Endothelial cell of umbilical vein (primary cell): ENCODE results near the gene PAQR6. TPM values are rescaled to one million over a fixed set of nuclear protein-coding genes. Genes with fewer than 3 reads are reported as not detected.

Source experiments
- BruUV-seq: library from RNA; stranded (reverse); fragments of 400-500 nt; replicated peaks from 2 replicates; lab custom pipeline; 2021; lab: Mats Ljungman, UMichigan
- CTCF ChIA-PET: fragments of 300-600, 350-600 bp; sonication (Branson Sonifier 250); formaldehyde crosslinking; loops from one replicate; lab custom pipeline; 2021; ENCODE audit warnings: antibody characterized with exemption, inconsistent platforms; lab: Charles Lee
- POLR2A ChIA-PET: fragments of 300-600, 350-600 bp; sonication (Branson Sonifier 250); formaldehyde crosslinking; loops from one replicate; lab custom pipeline; 2021; ENCODE audit warnings: antibody characterized with exemption, inconsistent platforms; lab: Charles Lee
- DNase-seq: peaks from one replicate; pipeline ENCODE4 v3.0.0-alpha.2; 2011; ENCODE audit warnings: low read depth, low spot score
- FAIRE-seq: peaks from 2 replicates; lab custom pipeline; 2011; peaks lifted over from hg19 to GRCh38; lab: Jason Lieb, UNC
- H2AFZ ChIP-seq: 2 replicates; pipeline ENCODE4 v1.6.0; 2012; ENCODE audit warnings: low read depth, low read length, control low read depth, inconsistent platforms
- H3K27ac ChIP-seq: 2 replicates; pipeline ENCODE4 v1.5.1; 2011; ENCODE audit warnings: low read depth, mild to moderate bottlenecking, control low read depth, low read length, moderate library complexity; ENCODE audit not compliant: insufficient read depth
- H3K27me3 ChIP-seq, 2 experiments: 2 replicates each; pipeline versions ENCODE4 v1.6.0 to v1.6.1; 2011; ENCODE audit warnings: low read length in 2 of 2, mixed read lengths in 1 of 2; ENCODE audit not compliant: control insufficient read depth in 2 of 2, insufficient read depth in 2 of 2
- H3K36me3 ChIP-seq, 2 experiments: 2 replicates in 1 of 2; 3 replicates in 1 of 2; pipeline ENCODE4 v1.5.1; 2011; ENCODE audit warnings: low read length in 2 of 2, mild to moderate bottlenecking in 1 of 2, moderate library complexity in 1 of 2; ENCODE audit not compliant: control insufficient read depth in 2 of 2, insufficient read depth in 2 of 2; ENCODE audit errors: extremely low read depth in 1 of 2
- H3K4me1 ChIP-seq: 3 replicates; pipeline ENCODE4 v1.5.1; 2011; ENCODE audit warnings: mild to moderate bottlenecking, low read length; ENCODE audit not compliant: control insufficient read depth, insufficient read depth; ENCODE audit errors: extremely low read depth
- H3K4me2 ChIP-seq: 2 replicates; pipeline ENCODE4 v1.6.1; 2011; ENCODE audit warnings: low read length, control low read depth, mixed read lengths; ENCODE audit not compliant: insufficient read depth
- H3K4me3 ChIP-seq, 3 experiments: fragments of 200-600 bp in 1 of 3; sonication (generic), shearing (Covaris generic) in 1 of 3; replicated peaks in 1 of 3; 2 replicates each; pipeline ENCODE4 v1.5.1; 2011 to 2016; ENCODE audit warnings: control low read depth in 3 of 3, low read length in 3 of 3, mild to moderate bottlenecking in 2 of 3, inconsistent platforms in 1 of 3, low read depth in 1 of 3, moderate library complexity in 1 of 3; ENCODE audit not compliant: insufficient read depth in 1 of 3
- H3K79me2 ChIP-seq: 2 replicates; pipeline ENCODE4 v1.6.0; 2012; ENCODE audit warnings: low read length, inconsistent platforms; ENCODE audit not compliant: control insufficient read depth, insufficient read depth
- H3K9ac ChIP-seq: replicated peaks from 2 replicates; pipeline ENCODE3; 2011; ENCODE audit warnings: low read length, control low read depth; ENCODE audit not compliant: insufficient read depth; ENCODE audit errors: extremely low read depth
- H3K9me1 ChIP-seq: replicated peaks from 3 replicates; pipeline ENCODE4 v1.6.0; 2011; ENCODE audit warnings: mild to moderate bottlenecking, low read length; ENCODE audit not compliant: control insufficient read depth, insufficient read depth; ENCODE audit errors: extremely low read depth
- H3K9me3 ChIP-seq: replicated peaks from 2 replicates; pipeline ENCODE4 v1.5.1; 2012; ENCODE audit warnings: low read length, inconsistent platforms; ENCODE audit not compliant: control insufficient read depth, insufficient read depth
- H4K20me1 ChIP-seq: replicated peaks from 2 replicates; pipeline ENCODE3; 2011; ENCODE audit warnings: mild to moderate bottlenecking, low read length; ENCODE audit not compliant: control insufficient read depth, insufficient read depth; ENCODE audit errors: extremely low read depth
- EZH2 ChIP-seq: IDR thresholded peaks from 2 replicates; pipeline ENCODE4 v1.6.1; 2012; ENCODE audit warnings: borderline replicate concordance, low read depth, mild to moderate bottlenecking, moderate library complexity, low read length, inconsistent platforms; ENCODE audit not compliant: severe bottlenecking
- FOS ChIP-seq: IDR thresholded peaks from 2 replicates; pipeline ENCODE4 v1.6.1; 2011; ENCODE audit warnings: mild to moderate bottlenecking, low read length, moderate library complexity, borderline replicate concordance; ENCODE audit not compliant: insufficient read depth
- GATA2 ChIP-seq: IDR thresholded peaks from 2 replicates; pipeline ENCODE4 v1.7.0; 2011; ENCODE audit warnings: low read depth, mild to moderate bottlenecking, moderate library complexity, mixed read lengths, low read length; ENCODE audit not compliant: insufficient read length, insufficient read depth
- JUN ChIP-seq: IDR thresholded peaks from 2 replicates; pipeline ENCODE4 v1.6.1; 2011; ENCODE audit warnings: borderline replicate concordance, low read depth; ENCODE audit not compliant: insufficient read length, insufficient read depth
- MYC ChIP-seq: IDR thresholded peaks from one replicate; pipeline ENCODE4 v1.6.1; 2011; ENCODE audit warnings: mild to moderate bottlenecking, low read depth, low read length
- POLR2A ChIP-seq: IDR thresholded peaks from 2 replicates; pipeline ENCODE4 v1.6.1; 2012; ENCODE audit warnings: low read depth, mild to moderate bottlenecking, control low read depth, low read length
- POLR2AphosphoS5 ChIP-seq: IDR thresholded peaks from 2 replicates; pipeline ENCODE4 v1.6.1; 2012; ENCODE audit warnings: low read depth, mild to moderate bottlenecking, control low read depth, low read length, moderate library complexity; ENCODE audit not compliant: insufficient read depth
- dilution Hi-C: fragments of 300-500 bp; cut with MboI; formaldehyde crosslinking; loops from one replicate; pipeline ENCODE4 v1.15.0; 2019; ENCODE audit warnings: low sequenced_read_pairs; ENCODE audit not compliant: extremely low pct_ligation_motif_present
- intact Hi-C: fragments of 100-400 bp; cut with micrococcal nuclease; formaldehyde crosslinking; loops from one replicate; pipeline ENCODE4 v1.10.0; 2022
- polyA plus RNA-seq, 4 experiments: library from polyadenylated mRNA; depleted of rRNA in 3 of 4; stranded (reverse) in 3 of 4; unstranded in 1 of 4; fragments of >200 nt; gene quantifications; 2 replicates each; pipeline versions ENCODE4 v1.2.1 to v1.2.3, GENCODE V29; 2011 to 2012; ENCODE audit warnings: missing spikeins in 1 of 4
- total RNA-seq: library from RNA; stranded (reverse); gene quantifications from 2 replicates; pipeline ENCODE4 v1.2.3, GENCODE V29; 2021
- TF ChIP-seq, protein P1 (sequence below), 2 donors: IDR thresholded peaks; 1 replicate in 1 of 2; 2 replicates in 1 of 2; pipeline ENCODE4 v1.5.1; 2011; ENCODE audit warnings: low read length in 2 of 2, mild to moderate bottlenecking in 2 of 2, moderate library complexity in 2 of 2, control low read depth in 1 of 2, inconsistent platforms in 1 of 2, low read depth in 1 of 2; ENCODE audit not compliant: insufficient read depth in 1 of 2; ENCODE audit errors: extremely low read depth in 1 of 2
- TF ChIP-seq, protein P2 (sequence below): IDR thresholded peaks from 2 replicates; pipeline ENCODE4 v1.6.1; 2011; ENCODE audit not compliant: insufficient read depth, insufficient read length

Gene PAQR6
- total and polyA plus RNA-seq, 2 donors (not counting 3 experiments of a cell fraction or from before 2014, with no cell fraction given) = 1.6 to 2.2 TPM

DNA sequence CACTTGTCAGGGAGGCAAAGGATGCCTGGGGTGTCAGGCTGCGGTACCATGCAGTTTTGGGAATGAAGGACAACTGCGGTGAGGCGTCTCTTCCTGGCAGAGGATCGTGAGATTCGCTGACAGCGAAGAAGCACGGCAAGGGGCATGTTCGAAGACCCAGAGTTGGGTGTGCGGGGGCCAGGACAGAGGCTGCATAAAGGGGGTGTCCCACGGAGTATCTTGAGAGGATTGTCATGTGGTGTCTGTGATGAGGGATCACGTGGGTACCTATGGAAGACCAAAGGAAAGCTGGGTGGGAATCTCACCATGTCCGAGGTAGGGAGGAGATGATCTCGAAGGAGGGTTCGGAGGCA is 53.6 kb downstream of the PAQR6 start:
- Histone ChIP-seq H3K27me3 (no peaks in the 10 kb centered on the region), H3K36me3 (no peaks in the 10 kb centered on the region), H3K9ac (peak overlapping the region; percentile 63), H3K9me1 (no peaks in the 10 kb centered on the region), H4K20me1 (no peaks in the 10 kb centered on the region), H3K4me2 (peak overlapping the region; percentile 81), H3K4me1 (peaks cover 9% of the 10 kb centered on the region), H3K4me3 (peak overlapping the region; percentile 32 to 86 (median 64)), H3K9me3 (no peaks in the 10 kb centered on the region), H3K27ac (peak overlapping the region; percentile 51), H2AFZ (peak overlapping the region; percentile 7), H3K79me2 (peaks cover 45% of the 10 kb centered on the region)
- dilution Hi-C loops = no loop called here
- TSS peak; percentile 32 for BruUV-seq
- intact Hi-C loops = loop anchor here (5.0 kb wide), 1 partner anchor 33 kb away; no protein-coding TSS in a partner anchor
- DNase-seq = no peak
- peak; percentile 15 for FAIRE-seq
- ChIA-PET POLR2A (interaction anchor here (0.5 to 2.1 kb wide), 2 partner anchors 19 to 34 kb away, joined by 3 to 10 read pairs; partner anchors contain the start of gene PMF1), CTCF (interaction anchor here (0.6 to 2.9 kb wide), 7 partner anchors 9 to 141 kb away, joined by 3 to 20 read pairs (median 4); partner anchors contain the start of gene PMF1)
- TF ChIP-seq POLR2AphosphoS5 (no peak), FOS (no peak), GATA2 (no peak), JUN (no peak), EZH2 (no peak), POLR2A (no peak), MYC (no peak)
- TF ChIP-seq, protein P1, sequence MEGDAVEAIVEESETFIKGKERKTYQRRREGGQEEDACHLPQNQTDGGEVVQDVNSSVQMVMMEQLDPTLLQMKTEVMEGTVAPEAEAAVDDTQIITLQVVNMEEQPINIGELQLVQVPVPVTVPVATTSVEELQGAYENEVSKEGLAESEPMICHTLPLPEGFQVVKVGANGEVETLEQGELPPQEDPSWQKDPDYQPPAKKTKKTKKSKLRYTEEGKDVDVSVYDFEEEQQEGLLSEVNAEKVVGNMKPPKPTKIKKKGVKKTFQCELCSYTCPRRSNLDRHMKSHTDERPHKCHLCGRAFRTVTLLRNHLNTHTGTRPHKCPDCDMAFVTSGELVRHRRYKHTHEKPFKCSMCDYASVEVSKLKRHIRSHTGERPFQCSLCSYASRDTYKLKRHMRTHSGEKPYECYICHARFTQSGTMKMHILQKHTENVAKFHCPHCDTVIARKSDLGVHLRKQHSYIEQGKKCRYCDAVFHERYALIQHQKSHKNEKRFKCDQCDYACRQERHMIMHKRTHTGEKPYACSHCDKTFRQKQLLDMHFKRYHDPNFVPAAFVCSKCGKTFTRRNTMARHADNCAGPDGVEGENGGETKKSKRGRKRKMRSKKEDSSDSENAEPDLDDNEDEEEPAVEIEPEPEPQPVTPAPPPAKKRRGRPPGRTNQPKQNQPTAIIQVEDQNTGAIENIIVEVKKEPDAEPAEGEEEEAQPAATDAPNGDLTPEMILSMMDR (IDR thresholded peaks at IDR 0.05; ENCODE audit: extremely low read depth in 1 of 2, insufficient read depth in 1 of 2, low read depth in 1 of 2, low read length in 2 of 2) = no peak
- TF ChIP-seq, protein P2, sequence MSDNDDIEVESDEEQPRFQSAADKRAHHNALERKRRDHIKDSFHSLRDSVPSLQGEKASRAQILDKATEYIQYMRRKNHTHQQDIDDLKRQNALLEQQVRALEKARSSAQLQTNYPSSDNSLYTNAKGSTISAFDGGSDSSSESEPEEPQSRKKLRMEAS = no peak
